K562 (cell line): ENCODE measurements around the gene DMXL1. TPM values are rescaled to one million over a fixed set of nuclear protein-coding genes. Genes with fewer than 3 reads are reported as not detected.

Source experiments
- ATAC-seq: fragments of 200-7000 bp; cut with Tn5 transposase; 3 replicates; pipeline ENCODE4 v1.9.1; 2020; ENCODE audit warnings: moderate library complexity
- BruUV-seq: library from RNA; stranded (reverse); fragments of 400-500 nt; replicated peaks from 2 replicates; lab custom pipeline; 2021; lab: Mats Ljungman, UMichigan
- CTCF ChIA-PET: fragments of 300-600 bp; formaldehyde crosslinking; extraction: SDS; loops from one replicate; lab custom pipeline; 2021; ENCODE audit warnings: low intra/inter-chr PET ratio; lab: Yijun Ruan, JAX
- POLR2A ChIA-PET: fragments of 300-600, 350-650 bp; sonication (Branson Sonifier 250); formaldehyde crosslinking; extraction: SDS; loops from one replicate; lab custom pipeline; 2021; ENCODE audit warnings: antibody characterized with exemption, inconsistent platforms; lab: Yijun Ruan, JAX
- DNase-seq, 4 experiments: peaks; one replicate each; pipeline versions ENCODE4 v3.0.0 to v3.0.0-alpha.2; 2011 to 2018; ENCODE audit warnings: low spot score in 3 of 4, mixed read lengths in 3 of 4; ENCODE audit errors: extremely low read depth in 1 of 4
- FAIRE-seq: peaks from 2 replicates; lab custom pipeline; 2011; peaks lifted over from hg19 to GRCh38; lab: Jason Lieb, UNC
- H2AFZ ChIP-seq: 2 replicates; pipeline ENCODE4 v1.6.0; 2011; ENCODE audit warnings: low read depth, low read length, control low read depth, inconsistent platforms
- H3K27ac ChIP-seq: fragments of 200-600 bp; 3 replicates; pipeline ENCODE4 v1.8.0; 2011; ENCODE audit warnings: low read depth, mild to moderate bottlenecking, control low read depth, inconsistent platforms, low read length, moderate library complexity, mixed read lengths; ENCODE audit errors: extremely low read depth
- H3K27me3 ChIP-seq, 2 experiments: fragments of 300-600 bp in 1 of 2; 2 replicates in 1 of 2; 3 replicates in 1 of 2; pipeline versions ENCODE4 v1.6.0 to v1.8.0; 2011; ENCODE audit warnings: inconsistent platforms in 2 of 2, low read length in 2 of 2, mild to moderate bottlenecking in 1 of 2, mixed read lengths in 1 of 2, moderate library complexity in 1 of 2; ENCODE audit not compliant: control insufficient read depth in 2 of 2, insufficient read depth in 2 of 2
- H3K36me3 ChIP-seq: fragments of 300-600 bp; 3 replicates; pipeline ENCODE4 v1.8.0; 2011; ENCODE audit warnings: mild to moderate bottlenecking, low read length, inconsistent platforms; ENCODE audit not compliant: control insufficient read depth, insufficient read depth
- H3K4me1 ChIP-seq, 2 experiments: fragments of 200-600 bp in 1 of 2; replicated peaks in 1 of 2; 2 replicates in 1 of 2; 3 replicates in 1 of 2; pipeline versions ENCODE4 v1.5.1 to v1.8.0; 2011; ENCODE audit warnings: inconsistent platforms in 2 of 2, low read length in 2 of 2, mild to moderate bottlenecking in 1 of 2, mixed read lengths in 1 of 2, moderate library complexity in 1 of 2; ENCODE audit not compliant: control insufficient read depth in 2 of 2, insufficient read depth in 2 of 2
- H3K4me2 ChIP-seq: 2 replicates; pipeline ENCODE4 v1.6.1; 2011; ENCODE audit warnings: low read length, control low read depth, inconsistent platforms, mixed read lengths; ENCODE audit not compliant: insufficient read depth
- H3K4me3 ChIP-seq: fragments of 200-600 bp; sonication (generic), shearing (Covaris generic); 2 replicates; pipeline ENCODE4 v1.5.1; 2016; ENCODE audit warnings: control low read depth, inconsistent platforms
- H3K79me2 ChIP-seq: fragments of 200-600 bp; 3 replicates; pipeline ENCODE4 v1.8.0; 2011; ENCODE audit warnings: low read length, inconsistent platforms; ENCODE audit not compliant: control insufficient read depth, insufficient read depth
- H3K9ac ChIP-seq, 2 experiments: 2 replicates each; pipeline versions ENCODE4 v1.6.0 to v1.6.1; 2011; ENCODE audit warnings: low read depth in 2 of 2, low read length in 2 of 2, control low read depth in 1 of 2, inconsistent platforms in 1 of 2, mild to moderate bottlenecking in 1 of 2, mixed read lengths in 1 of 2; ENCODE audit not compliant: insufficient read depth in 1 of 2
- H3K9me1 ChIP-seq: one replicate; pipeline ENCODE4 v1.6.0; 2011; ENCODE audit warnings: inconsistent platforms, mild to moderate bottlenecking, low read length, moderate library complexity; ENCODE audit not compliant: control insufficient read depth, insufficient read depth
- H3K9me3 ChIP-seq: replicated peaks from 2 replicates; pipeline ENCODE4 v1.5.1; 2011; ENCODE audit warnings: low read depth, low read length, inconsistent platforms; ENCODE audit not compliant: control insufficient read depth, insufficient read depth
- H4K20me1 ChIP-seq: replicated peaks from 2 replicates; pipeline ENCODE4 v1.6.1; 2011; ENCODE audit warnings: low read length, inconsistent platforms, mixed read lengths; ENCODE audit not compliant: control insufficient read depth, insufficient read depth
- EHMT2 ChIP-seq: fragments of 450-650 bp; IDR thresholded peaks from 2 replicates; pipeline ENCODE4 v1.6.1; 2018; ENCODE audit warnings: antibody characterized with exemption
- LCOR ChIP-seq: sonication (generic); formaldehyde crosslinking; IDR thresholded peaks from 2 replicates; pipeline ENCODE4 v1.8.0; 2022; ENCODE audit warnings: mild to moderate bottlenecking, missing genetic modification reagents
- POLR2A ChIP-seq: fragments of 450-650 bp; conservative IDR thresholded peaks from 2 replicates; pipeline ENCODE4 v1.6.1; 2016
- POLR2G ChIP-seq: fragments of 200-400 bp; formaldehyde crosslinking; IDR thresholded peaks from 2 replicates; pipeline ENCODE4 v1.6.1; 2017; ENCODE audit warnings: low read depth, mild to moderate bottlenecking, antibody characterized with exemption, low read length, moderate library complexity
- SAFB ChIP-seq: fragments of 200-400 bp; formaldehyde crosslinking; IDR thresholded peaks from 2 replicates; pipeline ENCODE4 v1.6.1; 2017; ENCODE audit warnings: low read depth, low read length, borderline replicate concordance
- TRIM28 ChIP-seq: fragments of 450-650 bp; IDR thresholded peaks from 2 replicates; pipeline ENCODE4 v1.6.1; 2017
- WHSC1 ChIP-seq: IDR thresholded peaks from one replicate; pipeline ENCODE4 v1.6.1; 2012; ENCODE audit warnings: low read length, control low read depth, inconsistent platforms
- ZNF644 ChIP-seq: fragments of 200-800 bp; sonication (Bioruptor generic); IDR thresholded peaks from 2 replicates; pipeline ENCODE4 v1.6.1; 2016; ENCODE audit warnings: low read depth, missing genetic modification characterization, missing compliant biosample characterization
- ZNF75A ChIP-seq: fragments of 450-650 bp; formaldehyde crosslinking; IDR thresholded peaks from 2 replicates; pipeline ENCODE4 v1.4.0; 2020; ENCODE audit warnings: mild to moderate bottlenecking
- WGBS: fragments of 100-300 bp; shearing (Covaris generic); methylation state at CpG from one replicate; pipeline ENCODE4 v1.1.6; 2016; ENCODE audit warnings: low coverage, mixed read lengths; ENCODE audit not compliant: insufficient coverage; ENCODE audit errors: missing lambda C conversion rate; 5-methylcytosine and 5-hydroxymethylcytosine counted together
- in situ Hi-C: fragments of 300-500 bp; cut with MboI; formaldehyde crosslinking; loops from 4 replicates; pipeline ENCODE4 v1.15.0; 2018; ENCODE audit warnings: inconsistent platforms, mixed read lengths
- intact Hi-C: fragments of 100-400 bp; cut with micrococcal nuclease; formaldehyde crosslinking; loops from 2 replicates; pipeline ENCODE4 v1.14.2; 2022
- polyA plus RNA-seq, 8 experiments: library from polyadenylated mRNA; depleted of rRNA in 4 of 8; stranded (reverse) in 5 of 8; unstranded in 3 of 8; fragments of >200 nt; fragmentation: Nextera tagmentation in 2 of 8; fragmentation: Illumina TruSeq in 1 of 8; extraction: Ambion mirVana in 2 of 8; extraction: Trizol in 1 of 8; gene quantifications; 2 replicates each; pipeline versions ENCODE4 v1.2.1 to v1.2.3, GENCODE V29; 2011 to 2014; ENCODE audit warnings: inconsistent platforms in 1 of 8, missing spikeins in 1 of 8
- total RNA-seq, 7 experiments: library from RNA; depleted of rRNA in 6 of 7; stranded (reverse); fragments of >200 nt in 6 of 7; fragmentation: Illumina TruSeq in 2 of 7; extraction: Trizol in 2 of 7; gene quantifications; 2 replicates each; pipeline versions ENCODE4 v1.2.1 to v1.2.3, GENCODE V29; 2011 to 2021; ENCODE audit warnings: low replicate concordance in 1 of 7
- TF ChIP-seq, protein P1 (sequence below): sonication (generic); formaldehyde crosslinking; IDR thresholded peaks from 2 replicates; pipeline ENCODE4 v1.9.0; 2022; ENCODE audit warnings: mild to moderate bottlenecking, missing genetic modification reagents
- TF ChIP-seq, protein P2 (sequence below), 2 experiments: fragments of 450-650 bp in 1 of 2; sonication (generic) in 1 of 2; formaldehyde crosslinking in 1 of 2; IDR thresholded peaks; 2 replicates each; pipeline versions ENCODE4 v1.7.1 to v1.9.0; 2016 to 2022; ENCODE audit warnings: inconsistent platforms in 1 of 2, mild to moderate bottlenecking in 1 of 2, missing genetic modification reagents in 1 of 2
- TF ChIP-seq, protein P3 (sequence below): fragments of 200-400 bp; formaldehyde crosslinking; IDR thresholded peaks from 2 replicates; pipeline ENCODE4 v1.6.1; 2017; ENCODE audit warnings: mild to moderate bottlenecking, low read depth, low read length, moderate library complexity

Gene DMXL1
- total and polyA plus RNA-seq, 9 of the 15 experiments (the other 6 are each of a cell fraction or from before 2014, with no cell fraction given): 8.3 to 40.3 (median 30.6) TPM

DNA sequence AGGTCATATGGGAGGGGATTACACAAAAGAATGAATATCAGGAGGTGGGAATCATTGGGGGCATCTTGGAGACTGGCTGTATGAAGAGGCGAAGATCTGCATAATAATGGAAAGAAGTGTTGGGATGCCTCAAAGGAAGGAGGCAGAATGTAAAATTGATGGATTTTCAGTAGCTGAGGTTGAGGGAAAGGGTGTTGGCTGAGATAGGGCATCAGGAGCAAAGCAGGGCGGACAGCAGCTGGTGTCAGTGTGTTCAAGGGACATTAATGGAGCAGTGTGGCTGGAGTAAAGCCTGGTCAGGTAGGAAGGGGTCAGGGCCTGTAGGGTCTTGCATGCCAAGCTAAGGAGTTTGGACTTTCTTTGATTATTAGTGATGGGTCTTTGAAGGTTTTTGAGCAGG lies 219.7 kb downstream of the DMXL1 start:
- Histone ChIP-seq H3K36me3 (0 out of 3 replicates have a peak, but pooled peaks cover 3% of the 10 kb centered on the region), H2AFZ (no peak overlapping the region), H3K9me1 (no peaks in the 10 kb centered on the region), H3K4me2 (peak overlapping the region; percentile 38), H3K79me2 (peaks cover 80% of the 10 kb centered on the region), H3K4me1 (peaks cover 9 to 53% of the 10 kb centered on the region in 2 experiments), H3K27me3 (no peaks in the 10 kb centered on the region), H3K9ac (peak overlapping the region in 1 of 2 experiments; percentile 73; a peak in 1 of 4 replicates), H3K27ac (no peak overlapping the region), H3K9me3 (no peaks in the 10 kb centered on the region), H4K20me1 (no peaks in the 10 kb centered on the region), H3K4me3 (no peak overlapping the region)
- DNase-seq (no peak), ATAC-seq (peak; percentile 76), FAIRE-seq (no peak)
- BruUV-seq: no TSS peak
- POLR2A ChIA-PET: interaction anchor here (0.7 to 2.3 kb wide), 9 partner anchors 10 to 301 kb away, joined by 3 to 14 read pairs (median 4); no protein-coding TSS in a partner anchor
- CTCF ChIA-PET: no interaction called here
- in situ Hi-C loops (no loop called here), intact Hi-C loops (no loop called here)
- 85% methylated on average over 2 of the region's 2 CpGs for WGBS
- TF ChIP-seq ZNF75A (CRISPR knock-in tag) (no peak), SAFB (no peak), POLR2A (no peak), EHMT2 (peak; percentile 56; the same call in 1 of the 2 replicates), TRIM28 (no peak), ZNF644 (tag) (no peak), WHSC1 (peak; percentile 44), LCOR (CRISPR knock-in tag) (no peak), POLR2G (no peak)
- TF ChIP-seq, protein P1, sequence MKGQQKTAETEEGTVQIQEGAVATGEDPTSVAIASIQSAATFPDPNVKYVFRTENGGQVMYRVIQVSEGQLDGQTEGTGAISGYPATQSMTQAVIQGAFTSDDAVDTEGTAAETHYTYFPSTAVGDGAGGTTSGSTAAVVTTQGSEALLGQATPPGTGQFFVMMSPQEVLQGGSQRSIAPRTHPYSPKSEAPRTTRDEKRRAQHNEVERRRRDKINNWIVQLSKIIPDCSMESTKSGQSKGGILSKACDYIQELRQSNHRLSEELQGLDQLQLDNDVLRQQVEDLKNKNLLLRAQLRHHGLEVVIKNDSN (CRISPR knock-in tag): no peak
- TF ChIP-seq, protein P2, sequence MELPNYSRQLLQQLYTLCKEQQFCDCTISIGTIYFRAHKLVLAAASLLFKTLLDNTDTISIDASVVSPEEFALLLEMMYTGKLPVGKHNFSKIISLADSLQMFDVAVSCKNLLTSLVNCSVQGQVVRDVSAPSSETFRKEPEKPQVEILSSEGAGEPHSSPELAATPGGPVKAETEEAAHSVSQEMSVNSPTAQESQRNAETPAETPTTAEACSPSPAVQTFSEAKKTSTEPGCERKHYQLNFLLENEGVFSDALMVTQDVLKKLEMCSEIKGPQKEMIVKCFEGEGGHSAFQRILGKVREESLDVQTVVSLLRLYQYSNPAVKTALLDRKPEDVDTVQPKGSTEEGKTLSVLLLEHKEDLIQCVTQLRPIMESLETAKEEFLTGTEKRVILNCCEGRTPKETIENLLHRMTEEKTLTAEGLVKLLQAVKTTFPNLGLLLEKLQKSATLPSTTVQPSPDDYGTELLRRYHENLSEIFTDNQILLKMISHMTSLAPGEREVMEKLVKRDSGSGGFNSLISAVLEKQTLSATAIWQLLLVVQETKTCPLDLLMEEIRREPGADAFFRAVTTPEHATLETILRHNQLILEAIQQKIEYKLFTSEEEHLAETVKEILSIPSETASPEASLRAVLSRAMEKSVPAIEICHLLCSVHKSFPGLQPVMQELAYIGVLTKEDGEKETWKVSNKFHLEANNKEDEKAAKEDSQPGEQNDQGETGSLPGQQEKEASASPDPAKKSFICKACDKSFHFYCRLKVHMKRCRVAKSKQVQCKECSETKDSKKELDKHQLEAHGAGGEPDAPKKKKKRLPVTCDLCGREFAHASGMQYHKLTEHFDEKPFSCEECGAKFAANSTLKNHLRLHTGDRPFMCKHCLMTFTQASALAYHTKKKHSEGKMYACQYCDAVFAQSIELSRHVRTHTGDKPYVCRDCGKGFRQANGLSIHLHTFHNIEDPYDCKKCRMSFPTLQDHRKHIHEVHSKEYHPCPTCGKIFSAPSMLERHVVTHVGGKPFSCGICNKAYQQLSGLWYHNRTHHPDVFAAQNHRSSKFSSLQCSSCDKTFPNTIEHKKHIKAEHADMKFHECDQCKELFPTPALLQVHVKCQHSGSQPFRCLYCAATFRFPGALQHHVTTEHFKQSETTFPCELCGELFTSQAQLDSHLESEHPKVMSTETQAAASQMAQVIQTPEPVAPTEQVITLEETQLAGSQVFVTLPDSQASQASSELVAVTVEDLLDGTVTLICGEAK (IDR thresholded peaks at IDR 0.05): no peak
- TF ChIP-seq, protein P2 (CRISPR knock-in tag; IDR thresholded peaks at IDR 0.05): no peak
- TF ChIP-seq, protein P3, sequence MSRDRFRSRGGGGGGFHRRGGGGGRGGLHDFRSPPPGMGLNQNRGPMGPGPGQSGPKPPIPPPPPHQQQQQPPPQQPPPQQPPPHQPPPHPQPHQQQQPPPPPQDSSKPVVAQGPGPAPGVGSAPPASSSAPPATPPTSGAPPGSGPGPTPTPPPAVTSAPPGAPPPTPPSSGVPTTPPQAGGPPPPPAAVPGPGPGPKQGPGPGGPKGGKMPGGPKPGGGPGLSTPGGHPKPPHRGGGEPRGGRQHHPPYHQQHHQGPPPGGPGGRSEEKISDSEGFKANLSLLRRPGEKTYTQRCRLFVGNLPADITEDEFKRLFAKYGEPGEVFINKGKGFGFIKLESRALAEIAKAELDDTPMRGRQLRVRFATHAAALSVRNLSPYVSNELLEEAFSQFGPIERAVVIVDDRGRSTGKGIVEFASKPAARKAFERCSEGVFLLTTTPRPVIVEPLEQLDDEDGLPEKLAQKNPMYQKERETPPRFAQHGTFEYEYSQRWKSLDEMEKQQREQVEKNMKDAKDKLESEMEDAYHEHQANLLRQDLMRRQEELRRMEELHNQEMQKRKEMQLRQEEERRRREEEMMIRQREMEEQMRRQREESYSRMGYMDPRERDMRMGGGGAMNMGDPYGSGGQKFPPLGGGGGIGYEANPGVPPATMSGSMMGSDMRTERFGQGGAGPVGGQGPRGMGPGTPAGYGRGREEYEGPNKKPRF: no peak
